ENCODE results near the gene RTCB. TPM values are rescaled to one million over a fixed set of nuclear protein-coding genes. Genes with fewer than 3 reads are reported as not detected.
"Not testable (repeated sequence)": the region's sequence is repeated elsewhere in the genome, so short reads cannot be mapped to it uniquely, and the experiment has no call there.

Gene RTCB
- total RNA-seq, 3 donors from 2014 or later: 73.1 to 113 (median 85.6) TPM

- H3K4me3 ChIP-seq: no peak overlapping the region
- H3K9me3 ChIP-seq: no peaks in the 10 kb centered on the region
- intact Hi-C loops (cut with DNase I, micrococcal nuclease): no loop called here
- ATAC-seq (peak; percentile 46), DNase-seq (no peak)
- H3K4me1 ChIP-seq (ENCODE audit: low read depth): no peaks in the 10 kb centered on the region
- H3K36me3 ChIP-seq (ENCODE audit: low read depth): no peaks in the 10 kb centered on the region
- TF ChIP-seq CTCF (IDR thresholded peaks at IDR 0.05): no peak
Measured at GRCh38 chr22:32355760-32356159, 56.3 kb downstream of the RTCB start.

GRCh38 chr22:32354360-32355351 lies 57.4 kb downstream of the RTCB start:
- ATAC-seq: no peak
- no peaks in the 10 kb centered on the region for H3K4me1 ChIP-seq (ENCODE audit: low read depth)
- intact Hi-C loops (cut with DNase I, micrococcal nuclease): no loop called here
- no peaks in the 10 kb centered on the region for H3K9me3 ChIP-seq
- DNase-seq: no peak
- H3K4me3 ChIP-seq: no peak overlapping the region
- H3K36me3 ChIP-seq (ENCODE audit: low read depth): no peaks in the 10 kb centered on the region
- TF ChIP-seq CTCF (IDR thresholded peaks at IDR 0.05): no peak

- H3K4me1 ChIP-seq (ENCODE audit: low read depth): no peaks in the 10 kb centered on the region
- intact Hi-C loops (cut with DNase I, micrococcal nuclease): no loop called here
- no peak overlapping the region for H3K4me3 ChIP-seq
- H3K36me3 ChIP-seq (ENCODE audit: low read depth): no peaks in the 10 kb centered on the region
- DNase-seq (no peak), ATAC-seq (no peak)
- no peaks in the 10 kb centered on the region for H3K9me3 ChIP-seq
- no peak for TF ChIP-seq CTCF (IDR thresholded peaks at IDR 0.05)
Measured at GRCh38 chr22:32353840-32354239, 58.2 kb downstream of the RTCB start.

- Histone ChIP-seq H3K4me3 (no peak overlapping the region), H3K4me1 (ENCODE audit: low read depth) (no peaks in the 10 kb centered on the region), H3K36me3 (ENCODE audit: low read depth) (no peaks in the 10 kb centered on the region), H3K9me3 (no peaks in the 10 kb centered on the region)
- ATAC-seq (no peak), DNase-seq (no peak)
- intact Hi-C loops (cut with DNase I, micrococcal nuclease): no loop called here
- TF ChIP-seq CTCF (IDR thresholded peaks at IDR 0.05): no peak
Measured at GRCh38 chr22:32353292-32353691, 58.8 kb downstream of the RTCB start.

- intact Hi-C loops (cut with DNase I, micrococcal nuclease): no loop called here
Measured at GRCh38 chr22:32352681-32353080, 59.4 kb downstream of the RTCB start.

GRCh38 chr22:32351875-32352274 lies 60.2 kb downstream of the RTCB start:
- ATAC-seq; H3K9me3 ChIP-seq; H3K36me3 ChIP-seq (ENCODE audit: low read depth); intact Hi-C loops (cut with DNase I, micrococcal nuclease); H3K4me3 ChIP-seq; DNase-seq; H3K4me1 ChIP-seq (ENCODE audit: low read depth): not testable (repeated sequence)

More at GRCh38 chr22:32352681-32353080, 59.4 kb downstream of the RTCB start:
- Histone ChIP-seq H3K4me1 (ENCODE audit: low read depth) (no peaks in the 10 kb centered on the region), H3K9me3 (no peaks in the 10 kb centered on the region), H3K4me3 (no peak overlapping the region), H3K36me3 (ENCODE audit: low read depth) (no peaks in the 10 kb centered on the region)
- DNase-seq (no peak), ATAC-seq (no peak)
- no peak for TF ChIP-seq CTCF (IDR thresholded peaks at IDR 0.05)

All from mucosa of descending colon (tissue), 3 donors.